Caco-2 (cell line): ENCODE measurements around the gene TCHHL1. TPM values are rescaled to one million over a fixed set of nuclear protein-coding genes. Genes with fewer than 3 reads are reported as not detected.
A peak's percentile ranks its signal among the peaks of the same experiment; 100 is the strongest.

Experiments
- BruUV-seq: library from RNA; stranded (reverse); fragments of 400-500 nt; replicated peaks from 2 replicates; lab custom pipeline; 2021; lab: Mats Ljungman, UMichigan
- CTCF ChIA-PET: fragments of 300-600 bp; sonication (Branson Sonifier 250); formaldehyde crosslinking; loops from one replicate; lab custom pipeline; 2022; ENCODE audit warnings: antibody characterized with exemption; lab: Charles Lee
- POLR2A ChIA-PET: fragments of 300-600 bp; sonication (Branson Sonifier 250); formaldehyde crosslinking; loops from one replicate; lab custom pipeline; 2022; ENCODE audit warnings: antibody characterized with exemption; lab: Charles Lee
- DNase-seq, 2 experiments: peaks; one replicate each; pipeline versions ENCODE4 v3.0.0 to v3.0.0-alpha.2; 2020 to 2022
- H3K27me3 ChIP-seq: replicated peaks from 2 replicates; pipeline ENCODE4 v1.6.0; 2011; ENCODE audit warnings: low read length; ENCODE audit not compliant: control insufficient read depth, insufficient read depth
- H3K36me3 ChIP-seq: 2 replicates; pipeline ENCODE4 v1.5.1; 2011; ENCODE audit warnings: low read length; ENCODE audit not compliant: control insufficient read depth, insufficient read depth
- H3K4me1 ChIP-seq: fragments of 250-450 bp; sonication (Bioruptor Pico); 2 replicates; pipeline ENCODE4 v1.5.1; 2020; ENCODE audit warnings: mild to moderate bottlenecking
- H3K4me3 ChIP-seq: 2 replicates; pipeline ENCODE4 v1.5.1; 2011; ENCODE audit warnings: low read depth, mild to moderate bottlenecking, control low read depth, low read length
- H3K9me3 ChIP-seq: fragments of 250-450 bp; sonication (Bioruptor Pico); 2 replicates; pipeline ENCODE4 v1.5.1; 2020; ENCODE audit warnings: mild to moderate bottlenecking, moderate library complexity
- H3K27ac Mint-ChIP-seq: one replicate; pipeline ENCODE4 v1.8.0; 2022; ENCODE audit warnings: mixed read lengths; ENCODE audit not compliant: unreplicated experiment
- H3K27me3 Mint-ChIP-seq: one replicate; pipeline ENCODE4 v1.8.0; 2022; ENCODE audit warnings: mixed read lengths; ENCODE audit not compliant: insufficient read depth, unreplicated experiment
- H3K36me3 Mint-ChIP-seq: one replicate; pipeline ENCODE4 v1.8.0; 2022; ENCODE audit warnings: mild to moderate bottlenecking, mixed read lengths; ENCODE audit not compliant: insufficient read depth, unreplicated experiment
- H3K4me1 Mint-ChIP-seq: one replicate; pipeline ENCODE4 v1.8.0; 2022; ENCODE audit warnings: low read depth, mixed read lengths; ENCODE audit not compliant: unreplicated experiment
- H3K4me3 Mint-ChIP-seq: one replicate; pipeline ENCODE4 v1.8.0; 2022; ENCODE audit warnings: mild to moderate bottlenecking, moderate library complexity, mixed read lengths; ENCODE audit not compliant: unreplicated experiment
- H3K9me3 Mint-ChIP-seq: one replicate; pipeline ENCODE4 v1.8.0; 2022; ENCODE audit warnings: mixed read lengths; ENCODE audit not compliant: unreplicated experiment
- intact Hi-C: fragments of 100-400 bp; cut with micrococcal nuclease; formaldehyde crosslinking; loops from one replicate; pipeline ENCODE4 v1.10.0; 2022; ENCODE audit not compliant: unreplicated experiment
- total RNA-seq: library from RNA; stranded (reverse); gene quantifications from 2 replicates; pipeline ENCODE4 v1.2.3, GENCODE V29; 2022
- TF ChIP-seq, protein P1 (sequence below), 2 experiments: fragments of 200-600 bp in 1 of 2; IDR thresholded peaks; 1 replicate in 1 of 2; 2 replicates in 1 of 2; pipeline versions ENCODE4 v1.5.1 to v1.8.0; 2011 to 2022; ENCODE audit warnings: antibody characterized with exemption in 1 of 2, control low read depth in 1 of 2, inconsistent platforms in 1 of 2, low read depth in 1 of 2, low read length in 1 of 2, mild to moderate bottlenecking in 1 of 2, moderate library complexity in 1 of 2; ENCODE audit not compliant: insufficient read depth in 1 of 2, severe bottlenecking in 1 of 2, unreplicated experiment in 1 of 2

TCHHL1 gene
- total RNA-seq, 1 experiment from 2014 or later = not detected

DNA sequence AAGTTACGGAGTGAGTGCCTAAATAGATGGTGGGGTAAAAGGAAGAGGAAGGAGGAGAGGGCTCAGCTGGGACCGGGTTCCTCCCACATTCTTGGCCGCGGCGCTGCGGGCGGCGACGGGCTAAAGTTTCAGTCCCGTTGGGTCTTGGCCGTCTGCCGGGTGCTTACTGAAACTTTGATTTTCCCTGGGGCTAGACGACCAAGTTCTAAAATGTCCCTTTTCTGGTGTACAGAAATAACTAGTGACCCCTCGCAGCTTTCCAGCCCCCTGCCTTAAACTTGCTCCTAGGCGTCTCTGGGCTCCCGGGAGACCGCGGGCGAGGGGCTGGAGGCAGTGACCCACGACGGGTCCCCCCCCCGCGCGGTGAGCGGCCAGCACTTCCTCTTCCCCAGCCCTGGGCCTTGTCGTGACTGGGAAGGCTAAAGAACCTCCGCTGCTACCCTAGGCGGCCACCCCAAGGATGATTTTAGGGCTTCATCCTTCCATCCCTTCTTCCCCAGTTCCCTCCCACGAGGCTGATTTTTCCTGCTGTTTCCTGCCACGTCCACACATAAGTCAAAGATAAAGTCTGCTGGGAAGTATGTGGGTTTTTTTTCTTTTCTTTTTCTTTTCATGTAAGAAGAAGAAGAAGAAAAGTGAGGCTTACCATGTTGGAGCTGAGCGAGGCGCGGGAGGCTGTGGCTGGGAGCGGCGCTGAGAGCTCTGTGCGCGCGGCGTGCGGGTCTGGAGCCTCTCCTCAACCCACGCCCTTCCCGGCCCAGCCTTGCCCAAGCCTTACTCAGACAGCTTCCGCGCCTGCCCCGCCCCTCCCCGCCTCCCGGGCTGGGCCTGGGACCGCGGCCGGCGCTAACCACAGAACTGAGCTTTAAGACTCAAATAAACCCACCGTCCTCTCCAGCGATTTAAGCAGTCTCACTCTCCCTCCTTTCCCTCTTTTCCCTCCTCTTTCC is 52.3 kb downstream of the TCHHL1 start, which contains the start of gene S100A11:
Gene S100A11 (minus strand): TSS at position 738 of the 950 bp plus-strand sequence. CDS start 89 bp downstream, at position 649.
- Mint-ChIP-seq H3K4me3 (peak within 1 kb of the TSS; percentile 97), H3K4me1 (peaks cover 7% of the 10 kb centered on the region), H3K27ac (peak within 1 kb of the TSS; percentile 94), H3K36me3 (peaks cover 47% of the 10 kb centered on the region), H3K9me3 (peaks cover 8% of the 10 kb centered on the region), H3K27me3 (no peaks in the 10 kb centered on the region)
- no peaks in the 10 kb centered on the region for H3K9me3 ChIP-seq
- H3K36me3 ChIP-seq = peaks cover 1% of the 10 kb centered on the region
- CTCF ChIA-PET = interaction anchor here (0.6 to 2.8 kb wide), 16 partner anchors 11 to 422 kb away, joined by 3 to 24 read pairs (median 4); partner anchors contain the start of gene THEM4
- intact Hi-C loops = no loop called here
- no peaks in the 10 kb centered on the region for H3K27me3 ChIP-seq
- POLR2A ChIA-PET = interaction anchor here (0.5 to 2.3 kb wide), 6 partner anchors 11 to 100 kb away, joined by 3 to 16 read pairs (median 5); no protein-coding TSS in a partner anchor
- TF ChIP-seq, protein P1, sequence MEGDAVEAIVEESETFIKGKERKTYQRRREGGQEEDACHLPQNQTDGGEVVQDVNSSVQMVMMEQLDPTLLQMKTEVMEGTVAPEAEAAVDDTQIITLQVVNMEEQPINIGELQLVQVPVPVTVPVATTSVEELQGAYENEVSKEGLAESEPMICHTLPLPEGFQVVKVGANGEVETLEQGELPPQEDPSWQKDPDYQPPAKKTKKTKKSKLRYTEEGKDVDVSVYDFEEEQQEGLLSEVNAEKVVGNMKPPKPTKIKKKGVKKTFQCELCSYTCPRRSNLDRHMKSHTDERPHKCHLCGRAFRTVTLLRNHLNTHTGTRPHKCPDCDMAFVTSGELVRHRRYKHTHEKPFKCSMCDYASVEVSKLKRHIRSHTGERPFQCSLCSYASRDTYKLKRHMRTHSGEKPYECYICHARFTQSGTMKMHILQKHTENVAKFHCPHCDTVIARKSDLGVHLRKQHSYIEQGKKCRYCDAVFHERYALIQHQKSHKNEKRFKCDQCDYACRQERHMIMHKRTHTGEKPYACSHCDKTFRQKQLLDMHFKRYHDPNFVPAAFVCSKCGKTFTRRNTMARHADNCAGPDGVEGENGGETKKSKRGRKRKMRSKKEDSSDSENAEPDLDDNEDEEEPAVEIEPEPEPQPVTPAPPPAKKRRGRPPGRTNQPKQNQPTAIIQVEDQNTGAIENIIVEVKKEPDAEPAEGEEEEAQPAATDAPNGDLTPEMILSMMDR (IDR thresholded peaks at IDR 0.05; ENCODE audit: insufficient read depth in 1 of 2, low read depth in 1 of 2, low read length in 1 of 2, severe bottlenecking in 1 of 2, unreplicated experiment in 1 of 2) = no peak
- BruUV-seq = TSS peak; percentile 65
- peaks cover 18% of the 10 kb centered on the region for H3K4me1 ChIP-seq
- peak; percentile 87 to 90 for DNase-seq
- peak within 1 kb of the TSS; percentile 85 for H3K4me3 ChIP-seq

DNA sequence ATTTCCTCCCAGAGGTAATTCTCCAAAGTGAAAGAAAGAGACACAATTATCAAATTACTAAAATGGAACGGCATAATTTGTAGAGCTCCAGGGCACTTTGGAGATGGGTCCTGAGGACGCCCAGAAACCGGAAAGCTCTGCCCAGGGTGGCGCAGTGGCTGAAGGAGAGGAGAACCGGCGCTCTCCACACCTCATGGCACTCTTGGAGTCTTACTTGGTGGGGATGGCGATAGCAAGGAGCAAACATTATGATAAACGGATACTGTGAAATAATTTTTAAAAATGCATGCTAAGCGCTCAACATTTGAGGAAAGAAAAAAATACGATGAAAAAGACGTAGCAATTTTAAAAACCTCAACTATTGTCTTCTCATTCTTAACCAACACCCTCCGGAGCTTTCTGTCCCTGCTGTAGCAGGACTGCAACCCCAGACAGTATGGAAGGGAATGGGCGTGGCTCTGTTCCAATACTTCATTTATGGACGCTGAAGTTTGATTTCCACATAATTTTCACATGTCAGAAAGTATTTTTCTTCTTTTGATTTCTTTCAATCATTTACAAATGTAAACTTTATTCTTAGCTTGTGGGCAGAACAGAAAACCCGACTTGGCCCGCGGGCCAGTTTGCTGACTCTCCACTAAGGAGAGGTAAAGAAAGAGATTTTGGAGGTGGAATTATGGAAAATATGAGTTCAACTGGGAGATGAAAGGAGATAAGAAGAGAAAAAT is 53.2 kb downstream of the TCHHL1 start:
- H3K36me3 Mint-ChIP-seq = peaks cover 51% of the 10 kb centered on the region
- H3K4me1 Mint-ChIP-seq = peaks cover 7% of the 10 kb centered on the region
- no peaks in the 10 kb centered on the region for H3K9me3 ChIP-seq
- H3K27me3 Mint-ChIP-seq = no peaks in the 10 kb centered on the region
- H3K36me3 ChIP-seq = peaks cover 1% of the 10 kb centered on the region
- peaks cover 18% of the 10 kb centered on the region for H3K4me1 ChIP-seq
- no peaks in the 10 kb centered on the region for H3K27me3 ChIP-seq
- intact Hi-C loops = loop anchor here (1.0 to 2.0 kb wide), 2 partner anchors 13 to 63 kb away; no protein-coding TSS in a partner anchor
- POLR2A ChIA-PET = interaction anchor here (2.3 kb wide), 1 partner anchor 12 kb away, joined by 16 read pairs; no protein-coding TSS in a partner anchor
- DNase-seq = peak in 1 of 2 experiments; percentile 27
- peak overlapping the region; percentile 85 for H3K4me3 ChIP-seq
- TF ChIP-seq, protein P1 (IDR thresholded peaks at IDR 0.05; ENCODE audit: insufficient read depth in 1 of 2, low read depth in 1 of 2, low read length in 1 of 2, severe bottlenecking in 1 of 2, unreplicated experiment in 1 of 2) = no peak
- H3K4me3 Mint-ChIP-seq = peak overlapping the region; percentile 97
- H3K27ac Mint-ChIP-seq = peak overlapping the region; percentile 94
- CTCF ChIA-PET = interaction anchor here (1.5 to 2.8 kb wide), 7 partner anchors 12 to 149 kb away, joined by 4 to 24 read pairs (median 8); no protein-coding TSS in a partner anchor
- BruUV-seq = TSS peak; percentile 92
- peaks cover 14% of the 10 kb centered on the region for H3K9me3 Mint-ChIP-seq
